Central memory CD8-positive, alpha-beta T cell (primary cell): ENCODE results near the gene ZNF433.
A peak's percentile ranks its signal among the peaks of the same experiment; 100 is the strongest.
"Not testable (repeated sequence)": the region's sequence is repeated elsewhere in the genome, so short reads cannot be mapped to it uniquely, and the experiment has no call there.

ENCODE experiments used
- ATAC-seq: fragments of 150-1000 bp; cut with Tn5 transposase; replicated peaks from 2 replicates; pipeline ENCODE4 v1.10.0; 2022; ENCODE audit warnings: mild to moderate bottlenecking, moderate FRiP score, moderate number of reproducible peaks; ENCODE audit not compliant: poor library complexity, severe bottlenecking; ENCODE audit errors: extremely low read depth
- DNase-seq, 2 donors: peaks; one replicate each; pipeline ENCODE4 v3.0.0; 2021; ENCODE audit warnings: low spot score in 2 of 2
- H3K27ac Mint-ChIP-seq: one replicate; pipeline ENCODE4 v1.8.0; 2022; ENCODE audit warnings: low read depth, mild to moderate bottlenecking, moderate library complexity, mixed read lengths
- H3K27me3 Mint-ChIP-seq: one replicate; pipeline ENCODE4 v1.8.0; 2022; ENCODE audit warnings: mixed read lengths
- H3K36me3 Mint-ChIP-seq: one replicate; pipeline ENCODE4 v1.8.0; 2022; ENCODE audit warnings: mild to moderate bottlenecking, moderate library complexity, mixed read lengths; ENCODE audit not compliant: insufficient read depth
- H3K4me1 Mint-ChIP-seq: one replicate; pipeline ENCODE4 v1.8.0; 2022; ENCODE audit warnings: mixed read lengths
- H3K4me3 Mint-ChIP-seq: one replicate; pipeline ENCODE4 v1.8.0; 2022; ENCODE audit warnings: mild to moderate bottlenecking, moderate library complexity, mixed read lengths
- H3K9me3 Mint-ChIP-seq: one replicate; pipeline ENCODE4 v1.8.0; 2022; ENCODE audit warnings: mixed read lengths

The ZNF433 gene

DNA sequence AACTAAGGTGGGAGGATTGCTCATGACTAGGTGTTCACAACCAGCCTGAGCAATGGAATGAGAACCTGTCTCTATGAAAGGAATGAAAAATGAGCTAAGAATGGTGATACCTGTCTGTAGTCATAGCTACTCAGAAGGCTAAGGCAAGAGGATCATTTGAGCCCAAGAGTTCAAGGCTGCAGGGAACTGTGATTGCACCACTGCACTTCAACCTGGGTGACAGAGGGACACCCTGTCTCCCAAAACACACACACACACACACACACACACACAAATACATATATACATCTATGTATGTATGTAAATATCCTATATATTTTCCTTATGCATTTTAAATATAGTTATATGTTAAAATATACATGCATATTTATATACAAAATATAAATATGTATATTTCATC lies 7.4 kb upstream of the ZNF433 start:
- H3K9me3 Mint-ChIP-seq: peaks cover 17% of the 10 kb centered on the region
- H3K27me3 Mint-ChIP-seq: no peaks in the 10 kb centered on the region
- DNase-seq (no peak), ATAC-seq (no peak)
- no peak overlapping the region for H3K27ac Mint-ChIP-seq
- H3K4me1 Mint-ChIP-seq: no peaks in the 10 kb centered on the region
- H3K4me3 Mint-ChIP-seq: no peak overlapping the region
- peaks cover under 1% of the 10 kb centered on the region for H3K36me3 Mint-ChIP-seq

DNA sequence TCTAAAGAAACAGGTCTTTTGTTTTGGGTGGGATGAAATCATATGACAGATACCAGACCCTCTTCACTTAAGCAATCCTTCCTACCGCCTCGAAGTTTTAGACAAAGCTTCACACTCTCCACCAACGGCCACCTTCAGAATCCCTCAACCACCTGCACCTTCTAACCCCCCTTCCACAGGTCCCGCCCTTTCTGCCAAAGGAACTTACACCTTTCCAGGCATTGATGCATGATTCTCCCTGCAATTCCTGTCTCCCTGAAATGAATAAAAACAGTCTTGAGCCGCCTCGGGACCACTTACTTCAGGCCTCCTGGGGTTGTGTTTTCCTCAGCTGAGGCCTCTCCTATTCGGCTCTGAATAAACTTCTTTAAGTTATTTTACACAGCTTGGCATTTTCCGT lies 859 bp downstream of the ZNF433 start:
- no peaks in the 10 kb centered on the region for H3K4me1 Mint-ChIP-seq
- ATAC-seq: no peak
- DNase-seq: no peak
- H3K36me3 Mint-ChIP-seq: peaks cover 4% of the 10 kb centered on the region
- no peaks in the 10 kb centered on the region for H3K27me3 Mint-ChIP-seq
- H3K4me3 Mint-ChIP-seq: peak overlapping the region; percentile 72
- H3K9me3 Mint-ChIP-seq: no peaks in the 10 kb centered on the region
- no peak overlapping the region for H3K27ac Mint-ChIP-seq

DNA sequence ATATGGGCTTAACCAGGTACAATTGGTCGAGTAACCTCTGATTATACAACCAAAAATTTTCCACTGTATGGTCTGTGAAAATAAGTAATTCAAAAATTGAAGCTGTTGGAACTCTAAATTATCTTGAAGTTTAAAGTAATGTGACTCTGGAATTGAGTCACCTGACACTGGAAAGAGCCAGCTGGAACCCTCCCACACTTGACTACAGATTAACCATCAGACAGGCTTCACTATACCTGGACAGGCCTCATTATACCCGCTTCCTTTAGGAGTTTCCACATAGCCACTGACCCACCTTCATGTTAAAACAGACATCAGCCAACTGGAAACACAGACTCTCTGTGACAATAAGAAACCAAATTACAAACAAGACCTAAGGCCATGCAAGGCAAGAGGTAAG lies 1.3 kb downstream of the ZNF433 start:
- H3K4me1 Mint-ChIP-seq: no peaks in the 10 kb centered on the region
- no peak overlapping the region for H3K27ac Mint-ChIP-seq
- no peaks in the 10 kb centered on the region for H3K27me3 Mint-ChIP-seq
- no peaks in the 10 kb centered on the region for H3K9me3 Mint-ChIP-seq
- peaks cover 4% of the 10 kb centered on the region for H3K36me3 Mint-ChIP-seq
- ATAC-seq (no peak), DNase-seq (no peak)
- peak overlapping the region; percentile 72 for H3K4me3 Mint-ChIP-seq

DNA sequence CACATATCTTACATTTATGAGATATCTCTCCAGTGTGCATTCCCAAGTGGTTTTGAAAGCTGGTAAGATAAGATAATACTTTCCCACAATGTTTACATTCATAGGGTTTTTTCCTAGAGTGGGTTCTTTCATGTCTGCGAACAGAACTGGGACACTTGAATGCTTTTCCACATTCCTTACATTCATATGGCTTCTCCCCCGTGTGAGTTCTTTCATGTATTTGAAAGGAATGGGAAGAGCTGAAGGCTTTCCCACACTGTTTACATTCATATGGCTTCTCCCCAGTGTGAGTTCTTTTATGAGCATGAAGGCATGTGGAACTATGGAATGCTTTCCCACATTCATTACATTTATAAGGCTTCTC lies 19.7 kb downstream of the ZNF433 start:
- H3K27me3 Mint-ChIP-seq: no peaks in the 10 kb centered on the region
- H3K36me3 Mint-ChIP-seq: peaks cover 19% of the 10 kb centered on the region
- no peaks in the 10 kb centered on the region for H3K4me1 Mint-ChIP-seq
- no peak for ATAC-seq
- DNase-seq: no peak
- no peak overlapping the region for H3K27ac Mint-ChIP-seq
- H3K9me3 Mint-ChIP-seq: peaks cover 19% of the 10 kb centered on the region
- no peak overlapping the region for H3K4me3 Mint-ChIP-seq

DNA sequence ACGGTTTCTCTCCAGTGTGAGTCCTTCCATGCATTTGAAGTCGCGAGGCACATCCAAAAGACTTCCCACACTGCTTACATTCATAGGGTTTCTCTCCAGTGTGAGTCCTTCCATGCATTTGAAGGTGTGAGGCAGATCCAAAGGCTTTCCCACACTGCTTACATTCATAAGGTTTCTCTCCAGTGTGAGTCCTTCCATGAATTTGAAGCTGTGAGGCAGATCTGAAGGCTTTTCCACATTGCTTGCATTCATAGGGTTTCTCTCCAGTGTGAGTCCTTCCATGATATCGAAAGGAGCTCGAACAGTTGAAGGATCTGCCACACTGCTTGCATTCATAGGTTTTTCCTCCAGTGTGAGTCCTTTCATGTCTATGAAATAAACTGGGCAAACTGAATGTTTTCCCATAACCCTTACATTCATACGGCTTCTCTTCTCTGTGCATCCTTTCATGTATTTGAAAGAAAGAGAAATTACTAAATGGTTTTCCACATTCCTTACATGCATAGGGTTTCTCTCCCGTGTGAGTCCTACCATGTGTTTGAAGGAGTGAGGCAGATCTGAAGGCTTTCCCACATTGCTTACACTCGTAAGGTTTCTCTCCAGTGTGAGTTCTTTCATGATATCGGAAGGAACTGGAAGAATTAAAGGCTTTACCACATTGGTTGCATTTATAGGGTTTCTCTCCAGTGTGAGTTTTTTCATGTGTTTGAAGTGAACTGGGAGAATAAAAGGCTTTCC lies 20.3 kb downstream of the ZNF433 start:
- Mint-ChIP-seq H3K36me3 (peaks cover 19% of the 10 kb centered on the region), H3K27ac (no peak overlapping the region), H3K4me3 (no peak overlapping the region), H3K27me3 (no peaks in the 10 kb centered on the region), H3K9me3 (peaks cover 19% of the 10 kb centered on the region), H3K4me1 (no peaks in the 10 kb centered on the region)
- DNase-seq (no peak), ATAC-seq (no peak)

DNA sequence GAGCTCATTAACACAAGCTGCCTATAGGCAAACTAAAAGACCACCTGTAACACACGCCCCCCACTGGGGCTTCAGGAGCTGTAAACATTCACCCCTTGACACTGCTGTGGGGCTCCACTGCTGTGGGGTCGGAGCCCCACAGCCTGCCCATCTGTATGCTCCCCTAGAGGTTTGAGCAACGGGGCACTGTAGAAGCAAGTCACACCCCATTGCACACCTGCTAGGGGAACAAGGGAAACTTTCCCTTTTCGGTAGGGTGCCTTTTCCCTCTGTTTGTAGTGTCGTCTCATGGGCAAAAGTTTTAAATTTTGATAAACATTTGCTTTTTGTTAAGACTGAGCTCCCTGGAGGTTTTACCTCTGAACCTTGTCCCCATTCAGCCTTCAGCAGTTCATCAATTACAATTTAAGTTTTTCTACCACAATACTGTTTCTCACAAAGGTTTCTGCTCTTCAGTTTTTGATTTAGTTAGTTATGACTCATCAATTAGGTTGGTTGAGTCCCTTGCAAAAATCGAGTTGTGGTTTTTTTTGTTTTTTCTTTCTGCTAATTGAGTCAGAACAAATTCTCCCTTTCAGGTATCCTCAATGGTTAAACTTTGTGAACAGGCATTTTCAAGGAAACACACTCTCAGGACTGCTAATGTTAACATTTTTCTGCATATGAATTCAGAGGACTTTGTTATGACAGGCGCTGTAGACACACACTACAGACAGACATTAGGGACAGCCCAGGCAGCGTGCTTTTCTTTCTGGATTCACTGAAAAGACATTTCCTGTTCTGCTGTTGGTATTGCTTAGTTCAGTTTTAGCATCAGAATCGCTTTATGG lies 35.1 kb downstream of the ZNF433 start:
- no peaks in the 10 kb centered on the region for H3K27me3 Mint-ChIP-seq
- no peak for DNase-seq
- H3K4me3 Mint-ChIP-seq: no peak overlapping the region
- peaks cover 26% of the 10 kb centered on the region for H3K4me1 Mint-ChIP-seq
- peaks cover 18% of the 10 kb centered on the region for H3K36me3 Mint-ChIP-seq
- ATAC-seq: peak; percentile 36
- no peaks in the 10 kb centered on the region for H3K9me3 Mint-ChIP-seq
- H3K27ac Mint-ChIP-seq: no peak overlapping the region

DNA sequence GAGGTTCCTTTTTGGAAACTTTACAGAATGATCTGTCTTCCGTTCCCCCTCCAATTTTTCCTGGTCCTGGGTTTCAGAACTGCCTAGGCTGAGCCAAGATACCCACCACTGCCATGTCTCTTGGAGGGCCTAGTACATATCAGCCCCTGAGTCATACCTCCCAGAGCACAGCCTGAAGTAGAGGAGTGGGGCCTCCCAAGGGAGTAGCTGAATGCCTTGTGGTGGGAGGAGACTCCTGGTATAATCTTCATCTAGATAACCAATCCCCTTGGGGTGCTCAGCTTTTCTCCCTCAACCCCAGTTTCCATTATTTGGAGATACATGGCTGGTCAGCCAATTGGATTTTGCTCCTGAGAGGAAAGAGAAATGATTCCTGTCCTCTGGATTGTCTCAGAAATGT lies 40.3 kb downstream of the ZNF433 start:
- Mint-ChIP-seq H3K4me3 (no peak overlapping the region), H3K4me1 (peaks cover 34% of the 10 kb centered on the region), H3K36me3 (peaks cover 7% of the 10 kb centered on the region), H3K27me3 (no peaks in the 10 kb centered on the region), H3K9me3 (no peaks in the 10 kb centered on the region), H3K27ac (no peak overlapping the region)
- DNase-seq (no peak), ATAC-seq (no peak)

DNA sequence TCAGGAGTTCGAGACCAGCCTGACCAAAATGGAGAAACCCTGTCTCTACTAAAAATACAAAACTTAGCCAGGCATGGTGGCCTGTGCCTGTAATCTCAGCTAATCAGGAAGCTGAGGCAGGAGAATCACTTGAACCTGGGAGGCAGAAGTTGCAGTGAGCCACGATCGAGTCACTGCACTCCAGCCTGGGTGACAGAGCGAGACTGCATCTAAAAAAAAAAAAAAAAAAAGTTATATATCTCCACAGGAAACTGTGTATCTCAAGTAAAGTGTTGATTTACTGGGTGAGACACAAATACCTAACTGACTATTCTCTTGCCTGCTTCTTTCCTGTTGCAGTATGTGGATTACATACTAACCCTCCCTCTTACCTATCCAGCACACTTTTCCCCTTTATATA lies 43.6 kb downstream of the ZNF433 start:
- not testable (repeated sequence) for H3K27ac Mint-ChIP-seq, H3K9me3 Mint-ChIP-seq

DNA sequence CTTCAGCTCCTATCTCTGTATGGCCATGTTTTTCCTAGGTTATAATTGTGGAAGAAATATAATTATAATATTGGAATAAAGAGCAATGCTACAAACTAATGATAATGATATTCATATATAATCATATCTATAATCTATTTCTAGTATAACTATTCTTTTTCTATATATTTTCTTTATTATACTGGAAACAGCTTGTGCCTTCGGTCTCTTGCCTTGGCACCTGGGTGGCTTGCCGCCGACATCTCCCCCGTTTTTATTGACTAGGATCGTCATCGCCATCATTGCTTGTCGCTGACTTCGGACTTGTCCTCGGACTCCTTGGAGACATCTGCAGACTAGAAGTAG lies 46.4 kb downstream of the ZNF433 start:
- peaks cover 36% of the 10 kb centered on the region for H3K4me1 Mint-ChIP-seq
- ATAC-seq: no peak
- no peaks in the 10 kb centered on the region for H3K27me3 Mint-ChIP-seq
- peaks cover 19% of the 10 kb centered on the region for H3K36me3 Mint-ChIP-seq
- H3K27ac Mint-ChIP-seq: peak overlapping the region; percentile 90
- H3K9me3 Mint-ChIP-seq: no peaks in the 10 kb centered on the region
- no peak for DNase-seq
- peak overlapping the region; percentile 95 for H3K4me3 Mint-ChIP-seq

More for the DNA sequence above, 43.6 kb downstream of the ZNF433 start:
- peaks cover 17% of the 10 kb centered on the region for H3K36me3 Mint-ChIP-seq
- H3K4me1 Mint-ChIP-seq: peaks cover 37% of the 10 kb centered on the region
- not testable (repeated sequence) for H3K27me3 Mint-ChIP-seq, ATAC-seq, DNase-seq, H3K4me3 Mint-ChIP-seq

DNA sequence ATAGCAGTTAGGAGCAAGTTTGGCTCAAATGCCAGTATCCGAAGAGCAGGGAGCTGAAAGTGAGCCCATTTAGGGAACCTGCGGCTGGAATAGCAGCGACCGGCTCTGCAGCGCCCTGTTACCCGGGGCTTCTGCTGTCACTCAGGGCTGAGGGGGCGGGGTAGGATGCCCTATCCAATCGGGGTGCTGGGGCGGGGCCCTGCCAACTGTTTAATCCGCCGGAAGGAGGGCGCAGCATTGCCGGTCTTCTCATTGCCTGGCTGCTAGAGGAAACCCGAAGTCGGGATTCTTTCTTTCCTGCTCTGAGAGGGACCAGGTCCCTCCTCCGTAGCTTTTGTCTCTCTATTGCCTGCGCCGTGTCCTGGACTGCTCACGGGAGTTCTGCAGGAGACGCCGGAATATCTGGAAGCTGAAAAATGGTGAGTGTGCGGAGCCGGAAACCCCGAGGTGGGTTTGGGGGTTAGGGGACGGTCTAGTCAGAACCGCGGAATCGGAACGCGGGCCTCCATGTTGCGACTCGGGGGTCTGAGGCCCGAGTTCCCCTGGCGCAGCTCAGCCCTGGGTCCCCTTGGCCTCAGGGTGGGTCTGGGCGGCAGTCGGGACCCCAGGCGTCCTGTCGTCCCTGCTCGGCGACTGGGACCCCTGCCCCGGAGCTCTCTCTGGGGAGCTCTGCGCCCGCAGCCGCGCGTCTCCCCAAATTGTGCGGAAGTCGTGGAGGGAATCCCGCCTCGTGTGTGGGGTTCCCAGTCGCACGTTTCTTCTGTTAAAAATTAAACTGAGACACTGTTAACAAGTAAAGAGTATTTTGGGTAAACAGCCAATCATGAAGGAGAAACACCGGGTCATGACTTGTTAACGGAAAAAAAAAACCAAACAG lies 47.8 kb downstream of the ZNF433 start:
- Mint-ChIP-seq H3K4me3 (peak overlapping the region; percentile 95), H3K9me3 (no peaks in the 10 kb centered on the region), H3K4me1 (peaks cover 32% of the 10 kb centered on the region), H3K27ac (peak overlapping the region; percentile 90), H3K27me3 (no peaks in the 10 kb centered on the region), H3K36me3 (peaks cover 15% of the 10 kb centered on the region)
- peak; percentile 87 for ATAC-seq
- peak; percentile 68 to 75 for DNase-seq

DNA sequence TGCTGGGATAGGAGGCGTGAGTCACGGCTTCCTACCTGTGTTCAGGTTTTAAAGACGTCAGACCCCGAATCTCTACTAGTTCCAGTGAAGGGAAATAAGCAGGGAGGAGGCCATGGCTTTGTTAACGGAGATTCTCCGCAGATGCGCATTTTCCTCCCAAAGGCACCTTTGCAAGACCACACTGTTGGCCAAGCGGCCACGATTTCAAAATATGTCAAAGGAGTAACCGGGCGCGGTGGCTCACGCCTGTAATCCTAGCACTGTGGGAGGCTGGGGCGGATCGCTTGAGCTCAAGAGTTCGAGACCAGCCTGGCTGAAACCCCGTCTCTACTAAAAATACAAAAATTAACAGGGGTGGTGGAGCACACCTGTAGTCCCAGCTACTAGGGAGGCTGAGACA lies 48.7 kb downstream of the ZNF433 start:
- peak overlapping the region; percentile 95 for H3K4me3 Mint-ChIP-seq

DNA sequence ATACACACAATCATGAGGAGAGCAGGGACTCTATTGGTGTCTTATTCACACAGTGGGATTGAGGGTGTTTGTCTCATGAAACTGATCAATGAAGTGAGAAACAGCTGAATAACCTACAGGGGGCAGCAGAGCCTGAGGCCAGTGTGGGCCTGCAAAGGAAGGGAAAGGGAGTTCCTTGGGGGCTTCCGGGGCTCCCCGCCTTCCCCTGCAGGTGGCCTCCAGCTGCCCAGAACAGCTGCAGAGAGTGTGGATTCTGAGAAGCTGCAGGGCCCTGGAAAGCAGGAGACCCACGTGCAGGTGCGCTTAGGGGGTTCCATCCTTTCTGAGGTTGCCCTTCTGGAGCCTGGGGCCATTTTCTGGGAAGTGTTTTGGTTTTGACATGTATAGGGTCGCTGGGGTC lies 50.5 kb downstream of the ZNF433 start:
- Mint-ChIP-seq H3K9me3 (no peaks in the 10 kb centered on the region), H3K4me3 (no peak overlapping the region), H3K27ac (no peak overlapping the region), H3K4me1 (peaks cover 18% of the 10 kb centered on the region), H3K36me3 (peaks cover 12% of the 10 kb centered on the region), H3K27me3 (no peaks in the 10 kb centered on the region)
- ATAC-seq: no peak
- no peak for DNase-seq

More for the DNA sequence above, 48.7 kb downstream of the ZNF433 start:
- DNase-seq (no peak), ATAC-seq (no peak)
- H3K27ac Mint-ChIP-seq: no peak overlapping the region
- peaks cover 15% of the 10 kb centered on the region for H3K36me3 Mint-ChIP-seq
- H3K27me3 Mint-ChIP-seq: no peaks in the 10 kb centered on the region
- H3K9me3 Mint-ChIP-seq: no peaks in the 10 kb centered on the region
- peaks cover 27% of the 10 kb centered on the region for H3K4me1 Mint-ChIP-seq
